HCT116 (cell line): ENCODE results near the gene THRB.
"Not testable (repeated sequence)": the region's sequence is repeated elsewhere in the genome, so short reads cannot be mapped to it uniquely, and the experiment has no call there.

Source experiments
- CTCF ChIP-seq, 3 experiments: fragments of 200-600 bp in 1 of 3; sonication (generic) in 1 of 3; IDR thresholded peaks in 2 of 3; conservative IDR thresholded peaks in 1 of 3; 2 replicates each; pipeline ENCODE4 v1.5.1; 2012 to 2017; ENCODE audit warnings: low read depth in 2 of 3, low read length in 2 of 3, antibody characterized with exemption in 1 of 3, borderline replicate concordance in 1 of 3, control low read depth in 1 of 3, mild to moderate bottlenecking in 1 of 3, mixed read lengths in 1 of 3, mixed run types in 1 of 3, moderate library complexity in 1 of 3; ENCODE audit not compliant: insufficient read depth in 1 of 3
- JUND ChIP-seq: IDR thresholded peaks from 2 replicates; pipeline ENCODE4 v1.6.1; 2012
- POLR2A ChIP-seq: IDR thresholded peaks from 2 replicates; pipeline ENCODE4 v1.7.0; 2011; ENCODE audit warnings: borderline replicate concordance; ENCODE audit not compliant: insufficient read depth, insufficient read length; ENCODE audit errors: extremely low read depth

- not testable (repeated sequence) for TF ChIP-seq CTCF (IDR thresholded peaks at IDR 0.05 in 2 of 3, conservative IDR thresholded peaks at IDR 0.05 in 1 of 3; ENCODE audit: borderline replicate concordance in 1 of 3, insufficient read depth in 1 of 3, low read depth in 2 of 3, low read length in 2 of 3); JUND; POLR2A
Observed at GRCh38 chr3:24420829-24421228, 73.8 kb downstream of the THRB start.
